RWPE2 (cell line): ENCODE results near the gene GPR183.

Source experiments
- ATAC-seq: fragments of 200-7000 bp; cut with Tn5 transposase; 3 replicates; pipeline ENCODE4 v1.9.1; 2021; ENCODE audit warnings: low read depth
- DNase-seq: peaks from one replicate; pipeline ENCODE4 v3.0.0-alpha.2; 2020; ENCODE audit warnings: low spot score
- H3K27ac ChIP-seq: fragments of 450-650 bp; 2 replicates; pipeline ENCODE4 v1.5.1; 2017; ENCODE audit warnings: mild to moderate bottlenecking; ENCODE audit not compliant: poor library complexity, severe bottlenecking
- H3K27me3 ChIP-seq: fragments of 250-450 bp; sonication (Bioruptor Pico); 2 replicates; pipeline ENCODE4 v1.5.1; 2021; ENCODE audit warnings: mild to moderate bottlenecking, moderate library complexity; ENCODE audit not compliant: insufficient read depth, poor library complexity, severe bottlenecking
- H3K36me3 ChIP-seq: fragments of 250-450 bp; sonication (Bioruptor Pico); 2 replicates; pipeline ENCODE4 v1.5.1; 2020; ENCODE audit warnings: low read depth, mild to moderate bottlenecking, moderate library complexity
- H3K4me1 ChIP-seq: fragments of 250-450 bp; sonication (Bioruptor Pico); 2 replicates; pipeline ENCODE4 v1.5.1; 2021; ENCODE audit warnings: mild to moderate bottlenecking, moderate library complexity; ENCODE audit not compliant: insufficient read depth, poor library complexity, severe bottlenecking
- H3K4me3 ChIP-seq: fragments of 250-450 bp; sonication (Bioruptor Pico); 2 replicates; pipeline ENCODE4 v1.5.1; 2021; ENCODE audit warnings: mild to moderate bottlenecking, moderate library complexity; ENCODE audit not compliant: severe bottlenecking
- H3K9me3 ChIP-seq: fragments of 250-450 bp; sonication (Bioruptor Pico); 2 replicates; pipeline ENCODE4 v1.5.1; 2021; ENCODE audit warnings: mild to moderate bottlenecking, moderate library complexity; ENCODE audit not compliant: severe bottlenecking
- TF ChIP-seq, protein P1 (sequence below): fragments of 450-650 bp; IDR thresholded peaks from one replicate; pipeline ENCODE4 v1.5.1; 2017; ENCODE audit warnings: mild to moderate bottlenecking, moderate library complexity; ENCODE audit not compliant: poor library complexity, severe bottlenecking

The GPR183 gene

GRCh38 chr13:99332456-99332855 is 25.3 kb upstream of the GPR183 start:
- Histone ChIP-seq H3K4me3 (no peak overlapping the region), H3K4me1 (no peaks in the 10 kb centered on the region), H3K9me3 (no peaks in the 10 kb centered on the region), H3K27ac (no peak overlapping the region), H3K27me3 (no peaks in the 10 kb centered on the region), H3K36me3 (peaks cover 9% of the 10 kb centered on the region; the same call in 1 of the 2 replicates)
- DNase-seq (no peak), ATAC-seq (no peak)
- TF ChIP-seq, protein P1, sequence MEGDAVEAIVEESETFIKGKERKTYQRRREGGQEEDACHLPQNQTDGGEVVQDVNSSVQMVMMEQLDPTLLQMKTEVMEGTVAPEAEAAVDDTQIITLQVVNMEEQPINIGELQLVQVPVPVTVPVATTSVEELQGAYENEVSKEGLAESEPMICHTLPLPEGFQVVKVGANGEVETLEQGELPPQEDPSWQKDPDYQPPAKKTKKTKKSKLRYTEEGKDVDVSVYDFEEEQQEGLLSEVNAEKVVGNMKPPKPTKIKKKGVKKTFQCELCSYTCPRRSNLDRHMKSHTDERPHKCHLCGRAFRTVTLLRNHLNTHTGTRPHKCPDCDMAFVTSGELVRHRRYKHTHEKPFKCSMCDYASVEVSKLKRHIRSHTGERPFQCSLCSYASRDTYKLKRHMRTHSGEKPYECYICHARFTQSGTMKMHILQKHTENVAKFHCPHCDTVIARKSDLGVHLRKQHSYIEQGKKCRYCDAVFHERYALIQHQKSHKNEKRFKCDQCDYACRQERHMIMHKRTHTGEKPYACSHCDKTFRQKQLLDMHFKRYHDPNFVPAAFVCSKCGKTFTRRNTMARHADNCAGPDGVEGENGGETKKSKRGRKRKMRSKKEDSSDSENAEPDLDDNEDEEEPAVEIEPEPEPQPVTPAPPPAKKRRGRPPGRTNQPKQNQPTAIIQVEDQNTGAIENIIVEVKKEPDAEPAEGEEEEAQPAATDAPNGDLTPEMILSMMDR, result no peak

DNA sequence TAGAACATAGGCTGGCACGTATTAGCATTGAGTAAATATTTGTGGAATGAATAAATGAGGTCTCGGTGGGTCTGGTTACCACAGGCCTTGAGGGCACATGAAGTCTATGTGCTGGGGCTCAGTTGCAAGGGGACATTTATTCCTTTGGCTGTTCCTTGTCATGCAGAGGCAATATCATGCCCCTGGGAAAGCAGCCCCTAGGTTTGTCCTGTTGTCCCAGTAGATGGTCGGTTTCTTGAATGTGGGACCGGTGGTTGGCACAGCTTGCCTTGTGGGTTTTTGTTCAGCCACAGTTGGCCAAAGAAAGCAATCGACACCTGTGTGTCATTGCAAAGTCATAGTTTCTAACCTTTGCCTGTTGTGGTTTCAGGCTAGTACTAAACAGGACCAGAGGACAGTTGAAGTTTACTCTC is 24.7 kb upstream of the GPR183 start:
- TF ChIP-seq, protein P1, result no peak

GRCh38 chr13:99330942-99331341 is 23.7 kb upstream of the GPR183 start:
- H3K27ac ChIP-seq, result no peak overlapping the region
- H3K4me3 ChIP-seq, result no peak overlapping the region
- H3K4me1 ChIP-seq, result no peaks in the 10 kb centered on the region
- H3K36me3 ChIP-seq, result peaks cover 9% of the 10 kb centered on the region; the same call in 1 of the 2 replicates
- H3K27me3 ChIP-seq, result no peaks in the 10 kb centered on the region
- TF ChIP-seq, protein P1, result no peak
- ATAC-seq, result no peak
- no peak for DNase-seq
- no peaks in the 10 kb centered on the region for H3K9me3 ChIP-seq

More for the DNA sequence above, 24.7 kb upstream of the GPR183 start:
- DNase-seq (no peak), ATAC-seq (no peak)
- H3K36me3 ChIP-seq, result peaks cover 9% of the 10 kb centered on the region; the same call in 1 of the 2 replicates
- no peak overlapping the region for H3K27ac ChIP-seq
- no peaks in the 10 kb centered on the region for H3K27me3 ChIP-seq
- H3K4me1 ChIP-seq, result no peaks in the 10 kb centered on the region
- H3K4me3 ChIP-seq, result no peak overlapping the region
- H3K9me3 ChIP-seq, result no peaks in the 10 kb centered on the region

GRCh38 chr13:99329477-99329876 is 22.3 kb upstream of the GPR183 start:
- no peak for DNase-seq
- Histone ChIP-seq H3K27me3 (no peaks in the 10 kb centered on the region), H3K36me3 (peaks cover 9% of the 10 kb centered on the region; the same call in 1 of the 2 replicates), H3K4me1 (no peaks in the 10 kb centered on the region), H3K9me3 (no peaks in the 10 kb centered on the region), H3K27ac (no peak overlapping the region), H3K4me3 (no peak overlapping the region)
- TF ChIP-seq, protein P1, result no peak
- no peak for ATAC-seq

GRCh38 chr13:99327761-99328160 is 20.6 kb upstream of the GPR183 start:
- Histone ChIP-seq H3K36me3 (peaks cover 6% of the 10 kb centered on the region; the same call in 1 of the 2 replicates), H3K4me1 (no peaks in the 10 kb centered on the region), H3K27ac (no peak overlapping the region), H3K9me3 (no peaks in the 10 kb centered on the region), H3K27me3 (no peaks in the 10 kb centered on the region), H3K4me3 (no peak overlapping the region)
- no peak for DNase-seq
- TF ChIP-seq, protein P1, result no peak
- ATAC-seq, result no peak
